ENCODE results near the gene CMYA5. TPM values are rescaled to one million over a fixed set of nuclear protein-coding genes. Genes with fewer than 3 reads are reported as not detected.
"Not testable (repeated sequence)": the region's sequence is repeated elsewhere in the genome, so short reads cannot be mapped to it uniquely, and the experiment has no call there.

CMYA5 gene
- polyA plus RNA-seq, 2 donors: 0.46 to 0.55 TPM

GRCh38 chr5:79759436-79759835 is 69.8 kb downstream of the CMYA5 start:
- Histone ChIP-seq H3K27me3 (ENCODE audit: control insufficient read depth in 1 of 2, insufficient read depth in 2 of 2, low read length in 2 of 2) (no peaks in the 10 kb centered on the region), H3K4me3 (ENCODE audit: low read depth in 1 of 2, low read length in 2 of 2) (no peak overlapping the region), H3K9me3 (ENCODE audit: control insufficient read depth in 2 of 2, insufficient read depth in 1 of 2, low read depth in 1 of 2, low read length in 1 of 2) (no peaks in the 10 kb centered on the region), H3K4me1 (ENCODE audit: control insufficient read depth in 2 of 2, insufficient read depth in 2 of 2, low read length in 1 of 2) (no peaks in the 10 kb centered on the region), H3K27ac (ENCODE audit: low read depth in 2 of 2, low read length in 1 of 2) (no peak overlapping the region), H3K36me3 (ENCODE audit: control insufficient read depth in 2 of 2, insufficient read depth in 2 of 2, low read length in 1 of 2) (peaks cover 0 to 2% of the 10 kb centered on the region in 2 donors)
- WGBS, 2 donors: 74 to 80% methylated on average over 2 of the region's 2 CpGs

GRCh38 chr5:79759848-79760247 is 70.2 kb downstream of the CMYA5 start:
- Histone ChIP-seq H3K4me3 (ENCODE audit: low read depth in 1 of 2, low read length in 2 of 2) (no peak overlapping the region), H3K27ac (ENCODE audit: low read depth in 2 of 2, low read length in 1 of 2) (no peak overlapping the region), H3K9me3 (ENCODE audit: control insufficient read depth in 2 of 2, insufficient read depth in 1 of 2, low read depth in 1 of 2, low read length in 1 of 2) (no peaks in the 10 kb centered on the region), H3K4me1 (ENCODE audit: control insufficient read depth in 2 of 2, insufficient read depth in 2 of 2, low read length in 1 of 2) (no peaks in the 10 kb centered on the region), H3K36me3 (ENCODE audit: control insufficient read depth in 2 of 2, insufficient read depth in 2 of 2, low read length in 1 of 2) (peaks cover 0 to 2% of the 10 kb centered on the region in 2 donors), H3K27me3 (ENCODE audit: control insufficient read depth in 1 of 2, insufficient read depth in 2 of 2, low read length in 2 of 2) (no peaks in the 10 kb centered on the region)
- 93 to 94% methylated on average over 1 of the region's 1 CpG for WGBS, 2 donors

GRCh38 chr5:79762929-79763328 is 73.3 kb downstream of the CMYA5 start:
- Histone ChIP-seq H3K4me3 (ENCODE audit: low read depth in 1 of 2, low read length in 2 of 2) (no peak overlapping the region), H3K9me3 (ENCODE audit: control insufficient read depth in 2 of 2, insufficient read depth in 1 of 2, low read depth in 1 of 2, low read length in 1 of 2) (no peaks in the 10 kb centered on the region), H3K4me1 (ENCODE audit: control insufficient read depth in 2 of 2, insufficient read depth in 2 of 2, low read length in 1 of 2) (no peaks in the 10 kb centered on the region), H3K36me3 (ENCODE audit: control insufficient read depth in 2 of 2, insufficient read depth in 2 of 2, low read length in 1 of 2) (peaks cover 0 to 2% of the 10 kb centered on the region in 2 donors), H3K27me3 (ENCODE audit: control insufficient read depth in 1 of 2, insufficient read depth in 2 of 2, low read length in 2 of 2) (no peaks in the 10 kb centered on the region), H3K27ac (ENCODE audit: low read depth in 2 of 2, low read length in 1 of 2) (no peak overlapping the region)
- WGBS, 2 donors: 84 to 86% methylated on average over 10 of the region's 10 CpGs

GRCh38 chr5:79764147-79764546 is 74.5 kb downstream of the CMYA5 start:
- not testable (repeated sequence) for H3K4me3 ChIP-seq (ENCODE audit: low read depth in 1 of 2, low read length in 2 of 2); H3K4me1 ChIP-seq (ENCODE audit: control insufficient read depth in 2 of 2, insufficient read depth in 2 of 2, low read length in 1 of 2); H3K27me3 ChIP-seq (ENCODE audit: control insufficient read depth in 1 of 2, insufficient read depth in 2 of 2, low read length in 2 of 2); H3K9me3 ChIP-seq (ENCODE audit: control insufficient read depth in 2 of 2, insufficient read depth in 1 of 2, low read depth in 1 of 2, low read length in 1 of 2); H3K27ac ChIP-seq (ENCODE audit: low read depth in 2 of 2, low read length in 1 of 2); H3K36me3 ChIP-seq (ENCODE audit: control insufficient read depth in 2 of 2, insufficient read depth in 2 of 2, low read length in 1 of 2)
- WGBS, 2 donors: 79 to 96% methylated on average over 3 of the region's 3 CpGs

- H3K9me3 ChIP-seq (ENCODE audit: control insufficient read depth in 2 of 2, insufficient read depth in 1 of 2, low read depth in 1 of 2, low read length in 1 of 2): no peaks in the 10 kb centered on the region
- no peak overlapping the region for H3K4me3 ChIP-seq (ENCODE audit: low read depth in 1 of 2, low read length in 2 of 2)
- H3K27ac ChIP-seq (ENCODE audit: low read depth in 2 of 2, low read length in 1 of 2): no peak overlapping the region
- no peaks in the 10 kb centered on the region for H3K27me3 ChIP-seq (ENCODE audit: control insufficient read depth in 1 of 2, insufficient read depth in 2 of 2, low read length in 2 of 2)
- WGBS, 2 donors: 63 to 75% methylated on average over 2 of the region's 2 CpGs
- H3K4me1 ChIP-seq (ENCODE audit: control insufficient read depth in 2 of 2, insufficient read depth in 2 of 2, low read length in 1 of 2): no peaks in the 10 kb centered on the region
- no peaks in the 10 kb centered on the region for H3K36me3 ChIP-seq (ENCODE audit: control insufficient read depth in 2 of 2, insufficient read depth in 2 of 2, low read length in 1 of 2)
Observed at GRCh38 chr5:79771387-79771786, 81.8 kb downstream of the CMYA5 start.

GRCh38 chr5:79772651-79773050 is 83.0 kb downstream of the CMYA5 start:
- no peaks in the 10 kb centered on the region for H3K36me3 ChIP-seq (ENCODE audit: control insufficient read depth in 2 of 2, insufficient read depth in 2 of 2, low read length in 1 of 2)
- H3K4me3 ChIP-seq (ENCODE audit: low read depth in 1 of 2, low read length in 2 of 2): no peak overlapping the region
- H3K9me3 ChIP-seq (ENCODE audit: control insufficient read depth in 2 of 2, insufficient read depth in 1 of 2, low read depth in 1 of 2, low read length in 1 of 2): no peaks in the 10 kb centered on the region
- no peaks in the 10 kb centered on the region for H3K4me1 ChIP-seq (ENCODE audit: control insufficient read depth in 2 of 2, insufficient read depth in 2 of 2, low read length in 1 of 2)
- WGBS, 2 donors: 82 to 91% methylated on average over 5 of the region's 5 CpGs
- no peaks in the 10 kb centered on the region for H3K27me3 ChIP-seq (ENCODE audit: control insufficient read depth in 1 of 2, insufficient read depth in 2 of 2, low read length in 2 of 2)
- no peak overlapping the region for H3K27ac ChIP-seq (ENCODE audit: low read depth in 2 of 2, low read length in 1 of 2)

- H3K9me3 ChIP-seq (ENCODE audit: control insufficient read depth in 2 of 2, insufficient read depth in 1 of 2, low read depth in 1 of 2, low read length in 1 of 2): no peaks in the 10 kb centered on the region
- 88 to 89% methylated on average over 4 of the region's 4 CpGs for WGBS, 2 donors
Observed at GRCh38 chr5:79773612-79774011, 84.0 kb downstream of the CMYA5 start.

GRCh38 chr5:79774171-79774854 is 84.7 kb downstream of the CMYA5 start:
- no peak overlapping the region for H3K27ac ChIP-seq (ENCODE audit: low read depth in 2 of 2, low read length in 1 of 2)
- H3K4me1 ChIP-seq (ENCODE audit: control insufficient read depth in 2 of 2, insufficient read depth in 2 of 2, low read length in 1 of 2): no peaks in the 10 kb centered on the region
- H3K36me3 ChIP-seq (ENCODE audit: control insufficient read depth in 2 of 2, insufficient read depth in 2 of 2, low read length in 1 of 2): no peaks in the 10 kb centered on the region
- WGBS, 2 donors: 72 to 74% methylated on average over 13 of the region's 13 CpGs
- H3K4me3 ChIP-seq (ENCODE audit: low read depth in 1 of 2, low read length in 2 of 2): no peak overlapping the region
- H3K9me3 ChIP-seq (ENCODE audit: control insufficient read depth in 2 of 2, insufficient read depth in 1 of 2, low read depth in 1 of 2, low read length in 1 of 2): no peaks in the 10 kb centered on the region
- no peaks in the 10 kb centered on the region for H3K27me3 ChIP-seq (ENCODE audit: control insufficient read depth in 1 of 2, insufficient read depth in 2 of 2, low read length in 2 of 2)

More at GRCh38 chr5:79773612-79774011, 84.0 kb downstream of the CMYA5 start:
- Histone ChIP-seq H3K4me3 (ENCODE audit: low read depth in 1 of 2, low read length in 2 of 2) (no peak overlapping the region), H3K27ac (ENCODE audit: low read depth in 2 of 2, low read length in 1 of 2) (no peak overlapping the region), H3K36me3 (ENCODE audit: control insufficient read depth in 2 of 2, insufficient read depth in 2 of 2, low read length in 1 of 2) (no peaks in the 10 kb centered on the region), H3K27me3 (ENCODE audit: control insufficient read depth in 1 of 2, insufficient read depth in 2 of 2, low read length in 2 of 2) (no peaks in the 10 kb centered on the region), H3K4me1 (ENCODE audit: control insufficient read depth in 2 of 2, insufficient read depth in 2 of 2, low read length in 1 of 2) (no peaks in the 10 kb centered on the region)

- Histone ChIP-seq H3K4me1 (ENCODE audit: control insufficient read depth in 2 of 2, insufficient read depth in 2 of 2, low read length in 1 of 2) (no peaks in the 10 kb centered on the region), H3K4me3 (ENCODE audit: low read depth in 1 of 2, low read length in 2 of 2) (no peak overlapping the region), H3K27ac (ENCODE audit: low read depth in 2 of 2, low read length in 1 of 2) (no peak overlapping the region), H3K36me3 (ENCODE audit: control insufficient read depth in 2 of 2, insufficient read depth in 2 of 2, low read length in 1 of 2) (no peaks in the 10 kb centered on the region), H3K27me3 (ENCODE audit: control insufficient read depth in 1 of 2, insufficient read depth in 2 of 2, low read length in 2 of 2) (no peaks in the 10 kb centered on the region), H3K9me3 (ENCODE audit: control insufficient read depth in 2 of 2, insufficient read depth in 1 of 2, low read depth in 1 of 2, low read length in 1 of 2) (no peaks in the 10 kb centered on the region)
- 86 to 88% methylated on average over 4 of the region's 4 CpGs for WGBS, 2 donors
Observed at GRCh38 chr5:79774855-79775237, 85.2 kb downstream of the CMYA5 start.

GRCh38 chr5:79784741-79785140 is 95.1 kb downstream of the CMYA5 start:
- not testable (repeated sequence) for H3K27ac ChIP-seq (ENCODE audit: low read depth in 2 of 2, low read length in 1 of 2); H3K4me1 ChIP-seq (ENCODE audit: control insufficient read depth in 2 of 2, insufficient read depth in 2 of 2, low read length in 1 of 2); H3K36me3 ChIP-seq (ENCODE audit: control insufficient read depth in 2 of 2, insufficient read depth in 2 of 2, low read length in 1 of 2); H3K4me3 ChIP-seq (ENCODE audit: low read depth in 1 of 2, low read length in 2 of 2); H3K27me3 ChIP-seq (ENCODE audit: control insufficient read depth in 1 of 2, insufficient read depth in 2 of 2, low read length in 2 of 2); H3K9me3 ChIP-seq (ENCODE audit: control insufficient read depth in 2 of 2, insufficient read depth in 1 of 2, low read depth in 1 of 2, low read length in 1 of 2)
- WGBS, 2 donors: 65 to 84% methylated on average over 9 to 14 of the region's 14 CpGs
